SK-N-SH (cell line): ENCODE results near the gene RNLS.

ENCODE experiments used
- GABPA ChIP-seq: IDR thresholded peaks from 2 replicates; pipeline ENCODE4 v1.4.0; 2012; ENCODE audit warnings: low read depth, mild to moderate bottlenecking
- NFIC ChIP-seq: IDR thresholded peaks from 2 replicates; pipeline ENCODE4 v1.4.0; 2012; ENCODE audit warnings: borderline replicate concordance
- POLR2AphosphoS5 ChIP-seq: IDR thresholded peaks from 2 replicates; pipeline ENCODE4 v1.6.1; 2012; ENCODE audit warnings: low read depth, low read length
- SIN3A ChIP-seq: IDR thresholded peaks from 2 replicates; pipeline ENCODE4 v1.6.1; 2012; ENCODE audit warnings: low read depth, mild to moderate bottlenecking, low read length, moderate library complexity, borderline replicate concordance
- TF ChIP-seq, protein P1 (sequence below): IDR thresholded peaks from 2 replicates; pipeline ENCODE4 v1.6.1; 2012; ENCODE audit warnings: mild to moderate bottlenecking, low read depth, low read length, moderate library complexity
- TF ChIP-seq, protein P2 (sequence below): fragments of 150-350 bp; IDR thresholded peaks from 2 replicates; pipeline ENCODE4 v1.6.1; 2017; ENCODE audit warnings: antibody characterized with exemption, low read length, low read depth, borderline replicate concordance
- TF ChIP-seq, protein P3 (sequence below): fragments of 200-600 bp; sonication (generic); IDR thresholded peaks from 2 replicates; pipeline ENCODE4 v1.6.1; 2017; ENCODE audit warnings: antibody characterized with exemption, mild to moderate bottlenecking, moderate library complexity

DNA sequence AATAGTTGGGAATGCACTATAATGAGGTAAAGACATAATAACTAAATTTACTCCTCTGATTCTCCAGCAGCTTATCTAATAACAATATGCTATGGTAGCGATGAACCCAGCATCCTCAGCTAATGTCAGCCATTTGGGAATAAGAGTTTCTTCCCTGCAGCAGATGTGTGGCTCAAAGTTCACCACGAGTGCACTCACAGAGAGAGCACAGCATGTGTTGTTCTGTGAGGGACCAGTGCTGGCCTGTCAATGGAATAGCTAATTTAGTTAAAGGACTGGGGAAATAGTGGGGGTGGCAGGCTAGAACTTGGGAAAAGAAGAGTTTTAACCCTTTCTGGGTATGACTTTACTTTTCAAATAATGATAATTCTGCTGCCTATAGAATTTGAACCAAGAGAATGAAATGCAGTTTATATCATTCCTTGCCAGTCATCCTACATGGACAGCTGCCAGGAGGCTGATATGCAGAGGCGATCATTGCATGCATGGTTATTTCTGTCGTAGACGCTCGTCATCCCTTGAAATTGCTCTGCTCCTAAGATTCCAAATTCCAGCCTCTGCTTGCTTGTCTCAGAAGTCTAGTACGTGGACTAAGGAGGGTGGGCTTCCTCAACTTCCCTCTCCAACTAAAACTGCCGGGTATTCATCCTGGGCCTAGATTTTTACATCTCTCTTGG lies 355.6 kb downstream of the RNLS start:
- TF ChIP-seq SIN3A (no peak), NFIC (no peak; the same call in 1 of the 2 replicates), GABPA (no peak), POLR2AphosphoS5 (no peak)
- TF ChIP-seq, protein P1, sequence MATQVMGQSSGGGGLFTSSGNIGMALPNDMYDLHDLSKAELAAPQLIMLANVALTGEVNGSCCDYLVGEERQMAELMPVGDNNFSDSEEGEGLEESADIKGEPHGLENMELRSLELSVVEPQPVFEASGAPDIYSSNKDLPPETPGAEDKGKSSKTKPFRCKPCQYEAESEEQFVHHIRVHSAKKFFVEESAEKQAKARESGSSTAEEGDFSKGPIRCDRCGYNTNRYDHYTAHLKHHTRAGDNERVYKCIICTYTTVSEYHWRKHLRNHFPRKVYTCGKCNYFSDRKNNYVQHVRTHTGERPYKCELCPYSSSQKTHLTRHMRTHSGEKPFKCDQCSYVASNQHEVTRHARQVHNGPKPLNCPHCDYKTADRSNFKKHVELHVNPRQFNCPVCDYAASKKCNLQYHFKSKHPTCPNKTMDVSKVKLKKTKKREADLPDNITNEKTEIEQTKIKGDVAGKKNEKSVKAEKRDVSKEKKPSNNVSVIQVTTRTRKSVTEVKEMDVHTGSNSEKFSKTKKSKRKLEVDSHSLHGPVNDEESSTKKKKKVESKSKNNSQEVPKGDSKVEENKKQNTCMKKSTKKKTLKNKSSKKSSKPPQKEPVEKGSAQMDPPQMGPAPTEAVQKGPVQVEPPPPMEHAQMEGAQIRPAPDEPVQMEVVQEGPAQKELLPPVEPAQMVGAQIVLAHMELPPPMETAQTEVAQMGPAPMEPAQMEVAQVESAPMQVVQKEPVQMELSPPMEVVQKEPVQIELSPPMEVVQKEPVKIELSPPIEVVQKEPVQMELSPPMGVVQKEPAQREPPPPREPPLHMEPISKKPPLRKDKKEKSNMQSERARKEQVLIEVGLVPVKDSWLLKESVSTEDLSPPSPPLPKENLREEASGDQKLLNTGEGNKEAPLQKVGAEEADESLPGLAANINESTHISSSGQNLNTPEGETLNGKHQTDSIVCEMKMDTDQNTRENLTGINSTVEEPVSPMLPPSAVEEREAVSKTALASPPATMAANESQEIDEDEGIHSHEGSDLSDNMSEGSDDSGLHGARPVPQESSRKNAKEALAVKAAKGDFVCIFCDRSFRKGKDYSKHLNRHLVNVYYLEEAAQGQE = no peak
- TF ChIP-seq, protein P2, sequence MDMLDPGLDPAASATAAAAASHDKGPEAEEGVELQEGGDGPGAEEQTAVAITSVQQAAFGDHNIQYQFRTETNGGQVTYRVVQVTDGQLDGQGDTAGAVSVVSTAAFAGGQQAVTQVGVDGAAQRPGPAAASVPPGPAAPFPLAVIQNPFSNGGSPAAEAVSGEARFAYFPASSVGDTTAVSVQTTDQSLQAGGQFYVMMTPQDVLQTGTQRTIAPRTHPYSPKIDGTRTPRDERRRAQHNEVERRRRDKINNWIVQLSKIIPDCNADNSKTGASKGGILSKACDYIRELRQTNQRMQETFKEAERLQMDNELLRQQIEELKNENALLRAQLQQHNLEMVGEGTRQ = no peak
- TF ChIP-seq, protein P3, sequence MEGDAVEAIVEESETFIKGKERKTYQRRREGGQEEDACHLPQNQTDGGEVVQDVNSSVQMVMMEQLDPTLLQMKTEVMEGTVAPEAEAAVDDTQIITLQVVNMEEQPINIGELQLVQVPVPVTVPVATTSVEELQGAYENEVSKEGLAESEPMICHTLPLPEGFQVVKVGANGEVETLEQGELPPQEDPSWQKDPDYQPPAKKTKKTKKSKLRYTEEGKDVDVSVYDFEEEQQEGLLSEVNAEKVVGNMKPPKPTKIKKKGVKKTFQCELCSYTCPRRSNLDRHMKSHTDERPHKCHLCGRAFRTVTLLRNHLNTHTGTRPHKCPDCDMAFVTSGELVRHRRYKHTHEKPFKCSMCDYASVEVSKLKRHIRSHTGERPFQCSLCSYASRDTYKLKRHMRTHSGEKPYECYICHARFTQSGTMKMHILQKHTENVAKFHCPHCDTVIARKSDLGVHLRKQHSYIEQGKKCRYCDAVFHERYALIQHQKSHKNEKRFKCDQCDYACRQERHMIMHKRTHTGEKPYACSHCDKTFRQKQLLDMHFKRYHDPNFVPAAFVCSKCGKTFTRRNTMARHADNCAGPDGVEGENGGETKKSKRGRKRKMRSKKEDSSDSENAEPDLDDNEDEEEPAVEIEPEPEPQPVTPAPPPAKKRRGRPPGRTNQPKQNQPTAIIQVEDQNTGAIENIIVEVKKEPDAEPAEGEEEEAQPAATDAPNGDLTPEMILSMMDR = no peak
